HEK293 (cell line): ENCODE data around the gene SGMS1.
A peak's percentile ranks its signal among the peaks of the same experiment; 100 is the strongest.

ENCODE experiments used
- CTCF ChIA-PET: fragments of 350-600 bp; formaldehyde crosslinking; extraction: SDS; loops from one replicate; lab custom pipeline; 2021; ENCODE audit warnings: antibody characterized with exemption; lab: Yijun Ruan, JAX
- POLR2A ChIA-PET: fragments of 300-600 bp; formaldehyde crosslinking; extraction: SDS; loops from one replicate; lab custom pipeline; 2020; ENCODE audit warnings: antibody characterized with exemption, inconsistent platforms; lab: Yijun Ruan, JAX
- H3K27ac ChIP-seq: fragments of 200-500 bp; sonication (Bioruptor generic); 2 replicates; pipeline ENCODE4 v1.5.1; 2014; ENCODE audit warnings: low read depth, low read length, control low read depth, inconsistent platforms; ENCODE audit errors: extremely low read depth
- H3K36me3 ChIP-seq, 2 experiments: fragments of 200-500 bp in 1 of 2; sonication (Bioruptor generic) in 1 of 2; 1 replicate in 1 of 2; 2 replicates in 1 of 2; pipeline ENCODE4 v1.5.1; 2014 to 2017; ENCODE audit warnings: inconsistent platforms in 2 of 2, low read length in 2 of 2; ENCODE audit not compliant: control insufficient read depth in 2 of 2, insufficient read depth in 1 of 2
- H3K4me1 ChIP-seq: fragments of 200-500 bp; sonication (Bioruptor generic); 2 replicates; pipeline ENCODE4 v1.5.1; 2014; ENCODE audit warnings: mild to moderate bottlenecking, low read length, inconsistent platforms; ENCODE audit not compliant: control insufficient read depth, insufficient read depth
- H3K4me3 ChIP-seq: 2 replicates; pipeline ENCODE4 v1.5.1; 2011; ENCODE audit warnings: low read depth, mild to moderate bottlenecking, control low read depth, low read length, moderate library complexity
- H3K9me3 ChIP-seq: fragments of 200-500 bp; sonication (Bioruptor generic); 2 replicates; pipeline ENCODE4 v1.5.1; 2014; ENCODE audit warnings: low read depth, low read length, inconsistent platforms; ENCODE audit not compliant: control insufficient read depth, insufficient read depth
- ZBTB20 ChIP-seq: fragments of 450-650 bp; formaldehyde crosslinking; IDR thresholded peaks from 2 replicates; pipeline ENCODE4 v1.5.1; 2016; ENCODE audit warnings: missing biosample characterization, missing genetic modification characterization
- ZNF114 ChIP-seq: fragments of 450-650 bp; formaldehyde crosslinking; IDR thresholded peaks from 2 replicates; pipeline ENCODE4 v1.5.0; 2017; ENCODE audit warnings: missing biosample characterization, missing genetic modification characterization
- ZNF157 ChIP-seq: fragments of 450-650 bp; formaldehyde crosslinking; IDR thresholded peaks from 2 replicates; pipeline ENCODE4 v1.5.1; 2016; ENCODE audit warnings: missing biosample characterization, missing genetic modification characterization
- ZNF341 ChIP-seq: fragments of 450-650 bp; formaldehyde crosslinking; IDR thresholded peaks from 2 replicates; pipeline ENCODE4; 2016; ENCODE audit warnings: low read depth, missing biosample characterization, missing genetic modification characterization
- ZNF391 ChIP-seq: fragments of 450-650 bp; formaldehyde crosslinking; IDR thresholded peaks from 2 replicates; pipeline ENCODE4 v1.5.1; 2016; ENCODE audit warnings: low read depth, missing biosample characterization, missing genetic modification characterization, borderline replicate concordance
- ZNF600 ChIP-seq: fragments of 450-650 bp; formaldehyde crosslinking; IDR thresholded peaks from 2 replicates; pipeline ENCODE4 v1.5.1; 2016; ENCODE audit warnings: missing biosample characterization, missing genetic modification characterization
- ZNF664 ChIP-seq: fragments of 450-650 bp; formaldehyde crosslinking; IDR thresholded peaks from 2 replicates; pipeline ENCODE4 v1.5.1; 2016; ENCODE audit warnings: missing biosample characterization, missing genetic modification characterization
- ZNF76 ChIP-seq: fragments of 450-650 bp; formaldehyde crosslinking; IDR thresholded peaks from 2 replicates; pipeline ENCODE4; 2016; ENCODE audit warnings: low read depth, missing biosample characterization, missing genetic modification characterization, borderline replicate concordance
- TF ChIP-seq, protein P1 (sequence below): fragments of 450-650 bp; formaldehyde crosslinking; IDR thresholded peaks from 2 replicates; pipeline ENCODE4 v1.5.1; 2017; ENCODE audit warnings: missing biosample characterization, missing genetic modification characterization
- TF ChIP-seq, protein P2 (sequence below): fragments of 450-650 bp; formaldehyde crosslinking; IDR thresholded peaks from 2 replicates; pipeline ENCODE4 v1.5.1; 2016; ENCODE audit warnings: missing biosample characterization, missing genetic modification characterization
- TF ChIP-seq, protein P3 (sequence below): fragments of 450-650 bp; formaldehyde crosslinking; IDR thresholded peaks from 2 replicates; pipeline ENCODE4 v1.5.1; 2016; ENCODE audit warnings: missing biosample characterization, missing genetic modification characterization

SGMS1 gene

GRCh38 chr10:50417486-50417885 lies 206.3 kb downstream of the SGMS1 start:
- Histone ChIP-seq H3K4me1 (peaks cover 11% of the 10 kb centered on the region), H3K36me3 (no peaks in the 10 kb centered on the region), H3K27ac (no peak overlapping the region; the same call in 1 of the 2 replicates), H3K9me3 (no peaks in the 10 kb centered on the region), H3K4me3 (peak overlapping the region; percentile 73)
- ChIA-PET CTCF (interaction anchor here (0.8 to 1.6 kb wide), 4 partner anchors 10 to 204 kb away, joined by 3 to 5 read pairs (median 4); no protein-coding TSS in a partner anchor), POLR2A (interaction anchor here (1.2 to 1.7 kb wide), 5 partner anchors 11 to 207 kb away, joined by 4 to 8 read pairs (median 6); partner anchors contain the start of gene SGMS1)
- TF ChIP-seq, protein P1, sequence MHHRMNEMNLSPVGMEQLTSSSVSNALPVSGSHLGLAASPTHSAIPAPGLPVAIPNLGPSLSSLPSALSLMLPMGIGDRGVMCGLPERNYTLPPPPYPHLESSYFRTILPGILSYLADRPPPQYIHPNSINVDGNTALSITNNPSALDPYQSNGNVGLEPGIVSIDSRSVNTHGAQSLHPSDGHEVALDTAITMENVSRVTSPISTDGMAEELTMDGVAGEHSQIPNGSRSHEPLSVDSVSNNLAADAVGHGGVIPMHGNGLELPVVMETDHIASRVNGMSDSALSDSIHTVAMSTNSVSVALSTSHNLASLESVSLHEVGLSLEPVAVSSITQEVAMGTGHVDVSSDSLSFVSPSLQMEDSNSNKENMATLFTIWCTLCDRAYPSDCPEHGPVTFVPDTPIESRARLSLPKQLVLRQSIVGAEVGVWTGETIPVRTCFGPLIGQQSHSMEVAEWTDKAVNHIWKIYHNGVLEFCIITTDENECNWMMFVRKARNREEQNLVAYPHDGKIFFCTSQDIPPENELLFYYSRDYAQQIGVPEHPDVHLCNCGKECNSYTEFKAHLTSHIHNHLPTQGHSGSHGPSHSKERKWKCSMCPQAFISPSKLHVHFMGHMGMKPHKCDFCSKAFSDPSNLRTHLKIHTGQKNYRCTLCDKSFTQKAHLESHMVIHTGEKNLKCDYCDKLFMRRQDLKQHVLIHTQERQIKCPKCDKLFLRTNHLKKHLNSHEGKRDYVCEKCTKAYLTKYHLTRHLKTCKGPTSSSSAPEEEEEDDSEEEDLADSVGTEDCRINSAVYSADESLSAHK (tag by site-specific recombination) = peak; percentile 48; the same call in 1 of the 2 replicates
- TF ChIP-seq ZNF600 (peak; percentile 49), ZNF76 (tag by site-specific recombination) (no peak)
- TF ChIP-seq, protein P2, sequence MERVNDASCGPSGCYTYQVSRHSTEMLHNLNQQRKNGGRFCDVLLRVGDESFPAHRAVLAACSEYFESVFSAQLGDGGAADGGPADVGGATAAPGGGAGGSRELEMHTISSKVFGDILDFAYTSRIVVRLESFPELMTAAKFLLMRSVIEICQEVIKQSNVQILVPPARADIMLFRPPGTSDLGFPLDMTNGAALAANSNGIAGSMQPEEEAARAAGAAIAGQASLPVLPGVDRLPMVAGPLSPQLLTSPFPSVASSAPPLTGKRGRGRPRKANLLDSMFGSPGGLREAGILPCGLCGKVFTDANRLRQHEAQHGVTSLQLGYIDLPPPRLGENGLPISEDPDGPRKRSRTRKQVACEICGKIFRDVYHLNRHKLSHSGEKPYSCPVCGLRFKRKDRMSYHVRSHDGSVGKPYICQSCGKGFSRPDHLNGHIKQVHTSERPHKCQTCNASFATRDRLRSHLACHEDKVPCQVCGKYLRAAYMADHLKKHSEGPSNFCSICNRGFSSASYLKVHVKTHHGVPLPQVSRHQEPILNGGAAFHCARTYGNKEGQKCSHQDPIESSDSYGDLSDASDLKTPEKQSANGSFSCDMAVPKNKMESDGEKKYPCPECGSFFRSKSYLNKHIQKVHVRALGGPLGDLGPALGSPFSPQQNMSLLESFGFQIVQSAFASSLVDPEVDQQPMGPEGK (tag by site-specific recombination) = peak; percentile 7; the same call in 1 of the 2 replicates
- TF ChIP-seq, all 188 proteins: peak for 3

DNA sequence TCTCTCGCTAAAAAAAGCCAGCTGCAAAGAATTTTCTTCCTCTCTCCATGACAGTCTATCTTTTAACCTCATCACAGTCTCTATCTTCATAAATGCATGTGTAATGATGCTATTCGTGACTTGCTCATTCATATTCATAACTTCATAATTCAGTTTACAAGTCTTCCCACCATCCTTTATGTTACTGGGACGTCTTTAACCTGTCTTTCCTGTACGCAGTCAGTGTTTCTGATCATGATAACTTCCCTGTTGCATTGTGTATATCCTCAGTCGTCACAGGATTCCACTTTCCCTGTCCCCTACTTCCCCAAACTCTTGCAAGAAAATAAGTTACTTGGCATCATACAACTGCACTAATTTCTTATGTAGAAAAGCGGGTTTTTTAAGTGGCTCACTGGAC lies 206.9 kb downstream of the SGMS1 start:
- peak overlapping the region; percentile 73 for H3K4me3 ChIP-seq
- H3K27ac ChIP-seq = no peak overlapping the region
- no peaks in the 10 kb centered on the region for H3K36me3 ChIP-seq
- H3K9me3 ChIP-seq = no peaks in the 10 kb centered on the region
- POLR2A ChIA-PET = interaction anchor here (1.7 kb wide), 1 partner anchor 13 kb away, joined by 4 read pairs; no protein-coding TSS in a partner anchor
- CTCF ChIA-PET = interaction anchor here (0.6 to 2.0 kb wide), 5 partner anchors 9 to 622 kb away, joined by 3 to 9 read pairs (median 5); no protein-coding TSS in a partner anchor
- H3K4me1 ChIP-seq = peaks cover 14% of the 10 kb centered on the region
- TF ChIP-seq ZNF341 (no peak), ZNF114 (tag by site-specific recombination) (no peak), ZNF391 (tag by site-specific recombination) (no peak)

GRCh38 chr10:50416181-50416824 lies 207.5 kb downstream of the SGMS1 start:
- H3K4me3 ChIP-seq = no peak overlapping the region
- no peak overlapping the region for H3K27ac ChIP-seq
- CTCF ChIA-PET = interaction anchor here (0.6 to 2.0 kb wide), 6 partner anchors 8 to 623 kb away, joined by 3 to 9 read pairs (median 4); no protein-coding TSS in a partner anchor
- H3K4me1 ChIP-seq = peaks cover 18% of the 10 kb centered on the region
- no peaks in the 10 kb centered on the region for H3K9me3 ChIP-seq
- H3K36me3 ChIP-seq = no peaks in the 10 kb centered on the region
- TF ChIP-seq ZBTB20 = no peak
- TF ChIP-seq ZNF664 (tag by site-specific recombination) = peak; percentile 83
- POLR2A ChIA-PET = no interaction called here

DNA sequence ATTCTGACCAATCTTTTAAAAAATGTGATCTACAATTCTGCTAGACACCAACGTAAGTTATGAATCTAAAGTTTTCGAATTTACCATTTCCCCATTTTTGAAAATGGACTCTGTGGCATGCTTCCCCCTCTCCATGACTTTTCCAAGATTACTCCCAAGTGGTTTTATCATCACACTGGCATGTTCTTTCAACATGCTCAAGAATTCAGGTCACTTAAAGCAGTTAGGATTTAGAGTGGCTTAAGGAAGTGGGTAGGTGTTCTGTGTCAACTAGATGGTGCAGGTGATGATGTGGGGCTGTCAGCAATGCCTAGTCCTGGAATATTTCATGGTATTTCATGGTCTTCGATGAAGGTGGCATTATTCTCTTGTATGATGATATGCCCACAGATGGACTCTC lies 208.5 kb downstream of the SGMS1 start:
- H3K4me3 ChIP-seq = no peak overlapping the region
- POLR2A ChIA-PET = no interaction called here
- H3K36me3 ChIP-seq = no peaks in the 10 kb centered on the region
- H3K27ac ChIP-seq = no peak overlapping the region
- no peak for TF ChIP-seq ZNF157 (tag by site-specific recombination)
- TF ChIP-seq, protein P3, sequence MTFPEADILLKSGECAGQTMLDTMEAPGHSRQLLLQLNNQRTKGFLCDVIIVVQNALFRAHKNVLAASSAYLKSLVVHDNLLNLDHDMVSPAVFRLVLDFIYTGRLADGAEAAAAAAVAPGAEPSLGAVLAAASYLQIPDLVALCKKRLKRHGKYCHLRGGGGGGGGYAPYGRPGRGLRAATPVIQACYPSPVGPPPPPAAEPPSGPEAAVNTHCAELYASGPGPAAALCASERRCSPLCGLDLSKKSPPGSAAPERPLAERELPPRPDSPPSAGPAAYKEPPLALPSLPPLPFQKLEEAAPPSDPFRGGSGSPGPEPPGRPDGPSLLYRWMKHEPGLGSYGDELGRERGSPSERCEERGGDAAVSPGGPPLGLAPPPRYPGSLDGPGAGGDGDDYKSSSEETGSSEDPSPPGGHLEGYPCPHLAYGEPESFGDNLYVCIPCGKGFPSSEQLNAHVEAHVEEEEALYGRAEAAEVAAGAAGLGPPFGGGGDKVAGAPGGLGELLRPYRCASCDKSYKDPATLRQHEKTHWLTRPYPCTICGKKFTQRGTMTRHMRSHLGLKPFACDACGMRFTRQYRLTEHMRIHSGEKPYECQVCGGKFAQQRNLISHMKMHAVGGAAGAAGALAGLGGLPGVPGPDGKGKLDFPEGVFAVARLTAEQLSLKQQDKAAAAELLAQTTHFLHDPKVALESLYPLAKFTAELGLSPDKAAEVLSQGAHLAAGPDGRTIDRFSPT (tag by site-specific recombination) = no peak
- TF ChIP-seq, all 188 proteins: peak for 0
- CTCF ChIA-PET = interaction anchor here (0.6 to 2.0 kb wide), 2 partner anchors 45 to 48 kb away, joined by 3 to 9 read pairs; no protein-coding TSS in a partner anchor
- Histone ChIP-seq H3K4me1 (peaks cover 18% of the 10 kb centered on the region), H3K9me3 (no peaks in the 10 kb centered on the region)
